ENCODE data around the gene NMRK1.
A peak's percentile ranks its signal among the peaks of the same experiment; 100 is the strongest.

Gene NMRK1

DNA sequence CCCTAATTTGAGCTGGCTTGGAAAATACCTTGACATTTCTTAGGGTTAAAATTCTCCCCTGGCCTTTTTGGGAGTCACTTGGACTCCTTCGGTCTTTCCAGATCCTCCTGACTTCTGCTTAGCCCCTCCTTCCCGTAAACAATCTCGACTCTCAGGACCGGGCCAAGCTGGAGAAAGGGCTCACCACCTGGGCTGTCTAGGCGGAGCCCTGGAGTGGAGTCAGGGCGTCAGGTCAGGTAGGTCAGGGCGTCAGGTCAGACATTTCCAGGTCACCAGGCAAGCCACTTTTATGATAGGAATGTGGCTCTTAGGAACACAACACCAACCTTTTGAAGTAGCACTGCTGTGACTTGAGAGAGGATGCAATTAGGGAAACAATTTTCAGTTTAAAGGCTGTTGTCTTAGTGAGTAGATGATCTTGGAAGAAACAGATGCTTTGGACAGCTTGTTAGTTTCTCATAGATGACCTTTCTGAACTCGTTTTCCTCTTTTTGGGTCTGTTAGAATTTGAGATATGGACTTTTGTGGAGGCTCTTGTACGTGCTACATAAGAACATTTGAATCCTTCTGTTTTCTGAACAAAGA, 13.1 kb upstream of the NMRK1 start:
- DNase-seq, result no peak

- DNase-seq, result no peak
Observed at GRCh38 chr9:75096796-75097195, 8.8 kb upstream of the NMRK1 start.

- DNase-seq, result no peak
Observed at GRCh38 chr9:75092766-75093165, 4.8 kb upstream of the NMRK1 start.

GRCh38 chr9:75090579-75090978, 2.6 kb upstream of the NMRK1 start:
- DNase-seq, result no peak

DNA sequence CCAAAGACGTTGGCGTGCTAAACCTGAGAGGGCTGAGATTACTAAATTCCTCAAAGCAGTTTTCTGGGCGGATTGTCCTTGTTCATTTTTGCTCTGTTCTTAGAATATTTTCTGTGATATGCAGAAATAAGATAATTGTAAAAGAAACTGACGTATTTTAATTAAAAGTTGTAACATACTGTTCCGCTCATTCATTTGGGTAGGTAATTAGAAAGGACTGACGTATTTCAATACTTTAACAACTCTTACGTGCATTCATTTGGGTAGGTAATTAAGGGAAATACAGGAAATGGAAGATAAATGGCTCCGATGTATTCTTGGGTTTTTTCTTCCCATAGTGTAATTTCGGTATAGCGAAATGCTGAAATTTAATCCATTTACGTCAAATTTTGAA, 1.4 kb upstream of the NMRK1 start:
- no peak for DNase-seq

DNA sequence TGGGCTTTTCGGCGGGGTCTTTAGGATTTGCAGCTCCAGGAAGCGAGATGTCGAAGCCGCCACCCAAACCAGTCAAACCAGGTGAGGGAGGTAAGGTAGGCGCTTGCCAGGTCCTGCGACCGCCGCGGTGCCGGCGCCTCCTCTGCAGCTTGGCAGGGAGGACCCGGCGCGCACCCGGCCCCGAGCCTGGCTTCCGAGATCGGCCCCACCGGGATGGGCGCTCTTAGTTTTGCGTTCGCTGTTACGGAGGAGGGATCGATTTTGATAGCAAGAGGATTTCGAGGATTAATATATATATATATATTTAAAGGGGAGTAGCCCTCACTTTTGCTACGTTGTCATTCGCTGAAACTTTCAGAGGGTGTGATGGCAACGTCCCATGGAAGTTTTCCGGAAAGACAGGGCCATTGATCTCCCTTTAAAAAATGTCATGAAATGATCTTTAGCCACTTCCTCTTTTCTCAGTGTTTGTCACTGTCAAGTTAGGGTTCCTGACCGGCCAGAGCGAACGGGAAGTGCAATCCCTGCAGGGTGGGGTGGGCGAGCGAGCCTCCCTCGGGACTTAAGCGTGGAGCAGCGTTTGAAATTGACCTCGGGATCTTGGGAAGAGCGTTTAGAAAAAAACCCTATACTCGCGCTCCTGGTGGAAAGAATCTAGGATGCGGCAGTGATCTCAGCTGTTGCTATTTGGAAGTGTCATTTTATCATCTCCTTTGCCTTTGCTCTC, 854 bp upstream of the NMRK1 start:
- peak; percentile 61 for DNase-seq

DNA sequence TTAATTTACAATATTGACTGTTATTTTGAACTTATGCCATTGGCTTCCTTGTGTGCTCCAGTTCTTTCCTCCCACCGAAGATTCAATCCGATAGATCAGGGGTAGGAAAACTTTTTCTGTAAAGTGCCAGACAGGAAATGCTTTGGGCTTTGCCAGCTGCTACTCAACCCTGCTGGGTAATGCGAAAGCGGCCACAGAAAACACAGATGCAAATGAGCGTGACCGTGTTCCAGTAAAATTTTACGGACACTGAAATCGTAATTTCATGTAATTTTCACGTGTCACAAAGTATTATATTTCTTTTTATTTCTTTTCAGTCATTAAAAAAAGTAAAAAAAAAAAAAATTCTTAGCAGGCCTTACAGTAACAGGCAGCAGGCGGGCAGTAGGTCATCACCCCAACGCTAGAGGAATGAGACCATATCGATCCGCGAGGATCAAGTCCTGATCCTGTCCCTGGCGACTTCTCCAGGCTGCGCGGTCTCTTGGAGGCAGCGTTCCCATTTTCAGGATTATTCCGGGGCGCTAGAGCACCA, 599 bp downstream of the NMRK1 start:
- DNase-seq, result no peak

- no peak for DNase-seq
Observed at GRCh38 chr9:75086541-75087288, 1.2 kb downstream of the NMRK1 start.

- DNase-seq, result no peak
Observed at GRCh38 chr9:75085640-75086039, 2.3 kb downstream of the NMRK1 start.

GRCh38 chr9:75084081-75084672, 3.8 kb downstream of the NMRK1 start:
- DNase-seq, result no peak

DNA sequence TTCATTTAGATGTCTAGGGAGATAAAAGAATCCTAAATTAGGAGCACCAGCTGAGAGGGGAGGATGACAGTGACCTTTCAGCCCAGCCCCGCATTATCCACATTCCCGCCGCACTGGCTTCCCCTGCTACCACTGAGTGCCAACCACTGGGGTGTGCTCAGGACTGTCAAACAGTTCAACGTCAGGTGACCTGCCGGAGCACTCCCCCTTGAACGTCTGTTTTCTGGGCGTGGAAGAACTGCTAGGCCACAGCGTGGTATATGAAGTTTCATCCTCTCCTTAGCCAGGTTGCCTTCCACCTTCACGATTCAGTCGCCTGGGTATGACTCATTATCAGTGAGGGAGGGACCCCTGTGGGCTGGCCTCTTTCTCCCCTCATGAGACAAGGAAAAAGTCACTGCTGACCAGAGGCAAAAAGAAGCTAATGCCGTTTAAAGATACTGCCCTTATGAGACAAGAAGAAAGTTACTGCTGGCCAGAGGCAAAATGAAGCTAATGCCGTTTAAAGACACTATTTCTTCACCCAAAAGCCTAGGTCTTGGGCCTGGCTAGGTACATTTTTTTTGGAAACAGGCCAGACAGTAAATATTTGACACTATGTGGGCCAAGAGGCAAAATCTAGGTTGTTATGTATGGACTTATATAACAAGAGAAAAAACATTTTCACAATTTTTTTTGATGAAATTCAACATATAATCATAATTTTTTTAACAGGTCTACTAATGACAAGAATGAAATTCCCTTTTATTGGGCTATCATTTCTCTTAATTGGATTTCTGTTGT, 4.6 kb downstream of the NMRK1 start:
- DNase-seq, result no peak

- DNase-seq, result no peak
Observed at GRCh38 chr9:75081632-75082031, 6.3 kb downstream of the NMRK1 start.

DNA sequence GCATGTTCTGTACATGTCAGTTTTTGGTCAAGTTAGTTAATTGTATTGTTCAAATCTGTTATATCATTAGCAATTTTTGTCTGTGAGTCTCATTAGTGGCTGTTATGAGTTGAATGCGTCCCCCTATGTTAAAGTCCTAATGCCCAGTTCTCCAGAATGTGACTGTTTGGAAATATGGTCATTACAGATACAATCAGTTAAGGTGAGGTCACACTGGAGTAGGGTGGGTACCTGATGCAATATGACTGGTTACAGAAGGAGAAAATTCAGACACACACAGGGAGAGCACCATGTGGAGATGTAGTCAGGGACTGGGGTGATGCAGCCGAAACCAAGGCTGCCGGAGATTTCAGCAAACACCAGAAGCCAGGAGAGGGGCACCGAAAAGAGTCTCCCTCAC, 15.1 kb downstream of the NMRK1 start:
- no peak for DNase-seq

GRCh38 chr9:75071530-75072122, 16.3 kb downstream of the NMRK1 start:
- no peak for DNase-seq

DNA sequence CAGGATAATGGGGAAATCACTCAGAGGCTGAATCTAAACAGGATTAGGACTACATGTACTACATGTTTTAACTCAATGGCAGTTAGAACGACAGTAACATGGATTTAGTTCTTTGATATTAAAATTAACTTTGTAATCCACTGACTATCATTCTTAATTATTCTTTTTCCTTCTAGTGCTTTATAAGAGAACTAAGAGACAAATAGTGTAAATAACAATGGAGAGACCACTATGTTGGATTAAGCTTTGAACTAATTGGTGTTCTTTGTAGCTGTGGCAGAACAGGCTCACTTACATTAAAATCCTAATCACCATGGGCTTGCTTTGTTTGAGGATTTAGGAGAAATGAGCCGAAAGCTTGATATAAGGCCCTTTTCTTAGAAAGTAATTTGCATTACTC, 18.8 kb downstream of the NMRK1 start:
- no peak for DNase-seq

- no peak for DNase-seq
Observed at GRCh38 chr9:75067894-75068293, 20.1 kb downstream of the NMRK1 start.

DNA sequence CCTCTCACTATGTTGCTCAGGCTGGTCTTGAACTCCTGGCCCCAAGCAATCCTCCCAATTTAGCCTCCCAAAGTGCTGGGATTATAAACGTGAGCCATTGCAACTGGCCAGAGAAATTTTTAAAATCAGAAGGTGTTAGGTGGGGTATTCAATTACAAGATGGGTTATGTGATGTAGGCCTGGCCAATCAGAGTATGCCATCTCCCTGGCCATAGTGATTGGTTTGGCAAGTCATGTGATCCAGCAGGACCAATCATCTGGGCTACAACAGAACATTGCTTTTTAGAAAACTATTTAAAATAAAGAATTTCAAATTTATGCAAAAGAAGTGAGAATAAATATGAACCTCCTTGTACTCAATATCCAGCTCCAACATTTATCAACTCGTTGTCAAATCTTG, 22.4 kb downstream of the NMRK1 start:
- DNase-seq, result no peak

- no peak for DNase-seq
Observed at GRCh38 chr9:75064307-75065025, 23.5 kb downstream of the NMRK1 start.

DNA sequence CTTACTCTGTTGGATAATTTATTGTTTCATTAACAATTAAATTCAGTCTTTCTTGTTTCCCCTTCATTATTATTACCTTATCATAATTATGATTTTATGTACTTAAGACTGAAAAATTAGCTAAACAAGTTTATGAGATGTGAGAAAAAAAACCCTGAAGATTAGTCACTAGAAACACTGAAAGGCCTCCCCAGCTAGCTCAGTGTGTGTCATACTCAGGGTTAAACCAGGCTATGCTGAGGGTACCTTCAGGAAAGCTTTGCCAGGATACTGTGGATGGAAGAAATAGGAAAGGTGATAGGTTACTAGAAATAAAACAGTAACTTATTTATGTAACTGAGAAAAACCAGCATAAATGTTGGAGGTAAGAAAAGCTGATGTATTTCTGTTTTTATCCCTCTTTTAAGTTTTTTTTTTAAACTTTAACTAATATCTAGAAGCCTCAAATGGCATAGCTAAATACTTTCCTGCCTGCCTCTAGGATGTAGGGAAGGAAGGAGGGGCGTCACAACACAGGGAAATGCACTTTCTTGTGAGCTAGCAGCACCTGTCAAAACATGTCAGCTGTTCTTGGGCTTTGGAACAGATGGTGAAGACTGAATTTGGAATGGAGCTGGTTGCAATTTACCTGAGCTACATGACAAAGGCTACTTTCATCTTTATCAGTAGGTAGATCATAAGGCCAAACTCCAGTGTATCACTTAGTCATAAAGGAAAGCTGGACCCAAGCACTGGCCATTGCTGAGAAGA, 24.2 kb downstream of the NMRK1 start:
- DNase-seq, result no peak

- no peak for DNase-seq
Observed at GRCh38 chr9:75061169-75061568, 26.8 kb downstream of the NMRK1 start.
